Kidney (tissue), 14 donors: ENCODE results near the gene PCID2. TPM values are rescaled to one million over a fixed set of nuclear protein-coding genes. Genes with fewer than 3 reads are reported as not detected.

ENCODE experiments used
- DNase-seq, 5 donors: peaks; one replicate each; pipeline ENCODE4 v3.0.0-alpha.2; 2013 to 2020
- FAIRE-seq: peaks from 2 replicates; lab custom pipeline; 2012; peaks lifted over from hg19 to GRCh38; lab: Jason Lieb, UNC
- H3K27ac ChIP-seq, 2 donors: one replicate each; pipeline ENCODE4 v1.7.0; 2013; ENCODE audit warnings: low read depth in 2 of 2, low read length in 2 of 2, inconsistent platforms in 1 of 2
- H3K27me3 ChIP-seq: one replicate; pipeline ENCODE4 v1.7.1; 2013; ENCODE audit warnings: low read length, inconsistent platforms; ENCODE audit not compliant: control insufficient read depth, insufficient read depth
- H3K36me3 ChIP-seq, 3 donors: one replicate each; pipeline versions ENCODE4 v1.7.0 to v1.7.1; 2013; ENCODE audit warnings: low read length in 3 of 3, control low read depth in 1 of 3, inconsistent platforms in 1 of 3; ENCODE audit not compliant: insufficient read depth in 3 of 3, control insufficient read depth in 2 of 3
- H3K4me1 ChIP-seq, 3 donors: one replicate each; pipeline versions ENCODE4 v1.7.0 to v1.7.1; 2013; ENCODE audit warnings: low read length in 3 of 3, inconsistent platforms in 1 of 3, low read depth in 1 of 3; ENCODE audit not compliant: control insufficient read depth in 2 of 3, insufficient read depth in 2 of 3
- H3K4me3 ChIP-seq, 3 donors: one replicate each; pipeline versions ENCODE4 v1.7.0 to v1.8.1; 2013; ENCODE audit warnings: low read length in 3 of 3, control low read depth in 1 of 3, inconsistent platforms in 1 of 3
- H3K9ac ChIP-seq, 3 donors: one replicate each; pipeline versions ENCODE4 v1.7.0 to v1.7.1; 2013; ENCODE audit warnings: low read length in 3 of 3, control low read depth in 1 of 3, inconsistent platforms in 1 of 3
- H3K9me3 ChIP-seq, 3 donors: one replicate each; pipeline versions ENCODE4 v1.7.0 to v1.7.1; 2013; ENCODE audit warnings: low read length in 3 of 3, control low read depth in 1 of 3, inconsistent platforms in 1 of 3; ENCODE audit not compliant: control insufficient read depth in 2 of 3, insufficient read depth in 1 of 3
- intact Hi-C: fragments of 100-400 bp; cut with DNase I; formaldehyde crosslinking; loops from one replicate; pipeline ENCODE4 v1.11.1; 2022
- polyA plus RNA-seq: library from polyadenylated mRNA; stranded (reverse); fragments of 350-450 nt; fragmentation: Illumina TruSeq; extraction: RNeasy Lipid Tissue Mini Kit (QIAGEN cat#74804); gene quantifications from one replicate; pipeline ENCODE4 v1.2.3, GENCODE V29; 2014; ENCODE audit warnings: low read depth, low replicate concordance; ENCODE audit not compliant: insufficient read depth
- total RNA-seq: library from RNA; stranded (reverse); fragmentation: NEBNext Ultra II Directional; extraction: Animal tissue kit (Norgen Biotek cat#: 25700); gene quantifications from one replicate; pipeline ENCODE4 v1.2.1, GENCODE V29; 2021
- TF ChIP-seq, protein P1 (sequence below): IDR thresholded peaks from 3 replicates; pipeline ENCODE4 v1.5.1; 2012; ENCODE audit warnings: mild to moderate bottlenecking, moderate library complexity, borderline replicate concordance; ENCODE audit not compliant: insufficient read depth; ENCODE audit errors: extremely low read depth
- donor health status: control.
- donor health status: control.
- donor health status: control.
- donor health status: control.
- donor health status: control.
- donor health status: DM: yes; HTN: yes; CAD: no.
- donor health status: Normal renal cell carcinoma (clear cell type).

PCID2 gene
- total and polyA plus RNA-seq, 2 donors from 2014 or later = 22.9 to 34.9 TPM

DNA sequence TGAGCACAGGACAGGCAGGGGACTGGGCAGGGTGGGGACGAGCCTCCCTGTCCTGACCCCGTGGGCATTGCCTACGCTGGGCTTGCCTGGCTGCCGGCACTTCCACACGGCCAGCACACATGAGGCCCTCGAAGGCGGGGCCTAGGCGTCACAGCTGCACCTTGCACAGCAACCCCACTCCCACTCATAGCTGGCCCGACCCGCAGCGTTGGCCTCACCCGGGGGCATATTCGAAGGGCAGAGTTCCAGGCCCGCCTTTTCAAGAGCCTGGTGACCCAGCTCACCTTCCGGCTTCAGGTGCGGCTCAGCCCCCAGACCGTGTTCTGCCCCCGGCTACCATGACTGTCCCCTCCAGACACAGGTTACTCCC, 66.9 kb downstream of the PCID2 start:
- no peaks in the 10 kb centered on the region for H3K9me3 ChIP-seq
- DNase-seq (peak in 2 of 5 donors; percentile 53 to 72), FAIRE-seq (no peak)
- no peaks in the 10 kb centered on the region for H3K36me3 ChIP-seq
- H3K27ac ChIP-seq = no peak overlapping the region
- TF ChIP-seq, protein P1, sequence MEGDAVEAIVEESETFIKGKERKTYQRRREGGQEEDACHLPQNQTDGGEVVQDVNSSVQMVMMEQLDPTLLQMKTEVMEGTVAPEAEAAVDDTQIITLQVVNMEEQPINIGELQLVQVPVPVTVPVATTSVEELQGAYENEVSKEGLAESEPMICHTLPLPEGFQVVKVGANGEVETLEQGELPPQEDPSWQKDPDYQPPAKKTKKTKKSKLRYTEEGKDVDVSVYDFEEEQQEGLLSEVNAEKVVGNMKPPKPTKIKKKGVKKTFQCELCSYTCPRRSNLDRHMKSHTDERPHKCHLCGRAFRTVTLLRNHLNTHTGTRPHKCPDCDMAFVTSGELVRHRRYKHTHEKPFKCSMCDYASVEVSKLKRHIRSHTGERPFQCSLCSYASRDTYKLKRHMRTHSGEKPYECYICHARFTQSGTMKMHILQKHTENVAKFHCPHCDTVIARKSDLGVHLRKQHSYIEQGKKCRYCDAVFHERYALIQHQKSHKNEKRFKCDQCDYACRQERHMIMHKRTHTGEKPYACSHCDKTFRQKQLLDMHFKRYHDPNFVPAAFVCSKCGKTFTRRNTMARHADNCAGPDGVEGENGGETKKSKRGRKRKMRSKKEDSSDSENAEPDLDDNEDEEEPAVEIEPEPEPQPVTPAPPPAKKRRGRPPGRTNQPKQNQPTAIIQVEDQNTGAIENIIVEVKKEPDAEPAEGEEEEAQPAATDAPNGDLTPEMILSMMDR = no peak
- H3K4me1 ChIP-seq = no peaks in the 10 kb centered on the region
- intact Hi-C loops = no loop called here
- no peak overlapping the region for H3K9ac ChIP-seq
- H3K27me3 ChIP-seq = no peaks in the 10 kb centered on the region
- H3K4me3 ChIP-seq = no peak overlapping the region

- Histone ChIP-seq H3K4me3 (no peak overlapping the region), H3K4me1 (no peaks in the 10 kb centered on the region), H3K27ac (no peak overlapping the region), H3K9ac (no peak overlapping the region), H3K36me3 (no peaks in the 10 kb centered on the region), H3K27me3 (no peaks in the 10 kb centered on the region), H3K9me3 (no peaks in the 10 kb centered on the region)
- FAIRE-seq = no peak
- intact Hi-C loops = no loop called here
- TF ChIP-seq, protein P1 = no peak
- DNase-seq = peak in 2 of 5 donors; percentile 38 to 60
Observed at GRCh38 chr13:113140677-113141600, 67.5 kb downstream of the PCID2 start.

GRCh38 chr13:113139577-113139976, 68.9 kb downstream of the PCID2 start:
- H3K9me3 ChIP-seq = no peaks in the 10 kb centered on the region
- H3K36me3 ChIP-seq = no peaks in the 10 kb centered on the region
- FAIRE-seq (no peak), DNase-seq (peak in 1 of 5 donors; percentile 17)
- intact Hi-C loops = no loop called here
- H3K27me3 ChIP-seq = no peaks in the 10 kb centered on the region
- TF ChIP-seq, protein P1 = no peak
- H3K27ac ChIP-seq = no peak overlapping the region
- H3K4me3 ChIP-seq = no peak overlapping the region
- no peak overlapping the region for H3K9ac ChIP-seq
- no peaks in the 10 kb centered on the region for H3K4me1 ChIP-seq
